GM13977 (cell line): ENCODE results near the gene MRPS23.

Source experiments
- DNase-seq: peaks from one replicate; pipeline ENCODE4 v3.0.0; 2012; ENCODE audit warnings: low spot score
- CTCF ChIP-seq: IDR thresholded peaks from 2 replicates; pipeline ENCODE4 v1.5.1; 2012; ENCODE audit warnings: mild to moderate bottlenecking, control low read depth; ENCODE audit not compliant: insufficient read depth; ENCODE audit errors: extremely low read depth, missing control alignments
- in situ Hi-C: fragments of 300-500 bp; cut with MboI; formaldehyde crosslinking; loops from one replicate; pipeline ENCODE4 v1.12.0; 2022; ENCODE audit warnings: low sequenced_read_pairs, low pct_unique_long_range_greater_than_20kb, mixed read lengths, inconsistent platforms; ENCODE audit not compliant: unreplicated experiment

MRPS23 gene

GRCh38 chr17:57803021-57803420 is 46.8 kb downstream of the MRPS23 start:
- in situ Hi-C loops: no loop called here
- no peak for TF ChIP-seq CTCF
- DNase-seq: no peak

DNA sequence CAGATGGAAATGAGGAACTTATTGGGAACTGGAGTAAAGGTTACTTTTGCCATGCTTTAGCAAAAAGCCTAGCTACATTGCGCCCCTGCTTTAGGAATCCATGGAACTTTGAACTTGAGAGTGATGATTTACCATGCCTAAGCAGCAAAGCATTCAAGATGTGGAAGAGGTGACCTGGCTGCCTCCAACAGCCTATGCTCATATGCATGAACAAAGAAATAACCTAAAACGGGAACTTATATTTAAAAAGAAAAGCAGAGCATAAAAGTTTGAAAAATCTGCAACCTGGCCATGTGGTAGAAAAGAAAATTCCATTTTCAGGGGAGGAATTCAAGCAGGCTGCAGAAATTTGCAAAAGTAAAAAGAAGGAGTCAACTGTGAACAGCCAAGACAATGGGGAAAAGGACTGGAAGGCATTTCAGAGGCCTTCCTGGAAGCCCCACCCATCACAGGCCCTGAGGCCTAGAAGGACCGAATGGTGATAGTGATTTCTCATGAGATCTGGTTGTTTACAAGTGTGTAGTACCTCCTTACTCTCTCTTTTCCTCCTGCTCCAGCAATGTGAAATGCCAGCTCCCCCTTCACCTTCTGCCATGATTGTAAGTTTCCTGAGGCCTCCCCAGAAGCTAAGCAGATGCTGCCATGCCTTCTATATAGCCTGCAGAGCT is 48.7 kb downstream of the MRPS23 start:
- no peak for TF ChIP-seq CTCF
- DNase-seq: no peak
- in situ Hi-C loops: no loop called here

DNA sequence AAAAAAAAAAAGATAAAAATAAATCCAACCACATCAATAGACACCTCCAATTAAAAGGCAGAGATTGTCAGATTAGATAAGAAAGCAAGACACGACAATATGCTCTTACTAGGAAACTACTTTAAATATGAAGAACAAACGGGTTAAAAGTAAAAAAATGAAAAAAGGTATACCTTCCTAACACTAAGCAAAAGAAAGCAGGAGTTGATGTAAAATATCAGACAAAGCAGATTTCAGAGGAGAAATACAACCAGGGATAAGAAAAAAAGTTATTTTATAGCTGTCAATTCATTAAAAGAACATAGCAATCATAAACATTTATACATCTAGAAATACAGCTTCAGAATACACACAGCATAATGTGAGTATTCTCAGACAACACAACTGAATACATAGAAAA is 55.0 kb downstream of the MRPS23 start:
- no peak for TF ChIP-seq CTCF
- in situ Hi-C loops: no loop called here
- no peak for DNase-seq

GRCh38 chr17:57788725-57789124 is 61.1 kb downstream of the MRPS23 start:
- TF ChIP-seq CTCF: no peak
- no peak for DNase-seq
- in situ Hi-C loops: no loop called here

DNA sequence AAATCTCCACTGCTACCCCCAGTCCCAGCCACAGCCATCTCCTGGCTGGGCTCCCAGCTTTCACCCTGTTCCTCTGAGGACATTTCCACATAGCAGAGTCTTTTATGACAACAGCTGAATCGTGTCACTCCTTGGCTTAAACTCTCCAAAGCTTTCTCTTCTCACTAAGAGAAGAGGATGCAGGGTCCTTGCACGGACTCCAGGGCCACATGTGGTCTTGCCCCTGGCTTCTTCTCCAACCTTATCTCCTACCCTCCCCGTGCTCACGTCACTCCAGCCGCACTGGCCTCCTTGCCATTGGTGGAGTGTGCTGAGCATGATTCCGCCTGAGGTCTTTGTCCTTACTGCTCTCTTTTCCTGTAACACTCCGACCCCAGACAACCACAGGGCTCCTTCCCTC is 64.8 kb downstream of the MRPS23 start:
- TF ChIP-seq CTCF: no peak
- in situ Hi-C loops: no loop called here
- DNase-seq: no peak
